GM18517 (cell line): ENCODE measurements around the gene NPTX1.

ENCODE experiments used
- ATAC-seq: cut with Tn5 transposase; IDR thresholded peaks from one replicate; pipeline ENCODE4 v1.9.1; 2021; ENCODE audit warnings: mild to moderate bottlenecking, moderate library complexity; ENCODE audit not compliant: unreplicated experiment

Gene NPTX1

GRCh38 chr17:80504686-80505413, 28.4 kb upstream of the NPTX1 start:
- no peak for ATAC-seq

- ATAC-seq: no peak
Measured at GRCh38 chr17:80503921-80504320, 27.5 kb upstream of the NPTX1 start.

- ATAC-seq: no peak
Measured at GRCh38 chr17:80503031-80503430, 26.6 kb upstream of the NPTX1 start.

GRCh38 chr17:80502578-80502877, 26.1 kb upstream of the NPTX1 start:
- ATAC-seq: no peak

GRCh38 chr17:80501741-80502577, 25.6 kb upstream of the NPTX1 start:
- ATAC-seq: no peak

- no peak for ATAC-seq
Measured at GRCh38 chr17:80499961-80500665, 23.7 kb upstream of the NPTX1 start.

GRCh38 chr17:80499560-80499959, 23.2 kb upstream of the NPTX1 start:
- ATAC-seq: no peak

- no peak for ATAC-seq
Measured at GRCh38 chr17:80498920-80499410, 22.6 kb upstream of the NPTX1 start.

GRCh38 chr17:80498242-80498919, 22.0 kb upstream of the NPTX1 start:
- ATAC-seq: no peak

GRCh38 chr17:80497726-80498241, 21.4 kb upstream of the NPTX1 start:
- ATAC-seq: no peak

GRCh38 chr17:80494547-80494946, 18.1 kb upstream of the NPTX1 start:
- no peak for ATAC-seq

- ATAC-seq: no peak
Measured at GRCh38 chr17:80492343-80493136, 16.1 kb upstream of the NPTX1 start.

GRCh38 chr17:80491478-80492342, 15.3 kb upstream of the NPTX1 start:
- no peak for ATAC-seq

- no peak for ATAC-seq
Measured at GRCh38 chr17:80487511-80487910, 11.1 kb upstream of the NPTX1 start.

- ATAC-seq: no peak
Measured at GRCh38 chr17:80486692-80487091, 10.3 kb upstream of the NPTX1 start.

GRCh38 chr17:80485846-80486245, 9.4 kb upstream of the NPTX1 start:
- no peak for ATAC-seq

GRCh38 chr17:80482555-80483308, 6.3 kb upstream of the NPTX1 start:
- ATAC-seq: no peak

- ATAC-seq: no peak
Measured at GRCh38 chr17:80482058-80482318, 5.6 kb upstream of the NPTX1 start.
